HEK293 (cell line): ENCODE data around the gene ABHD5.

Experiments
- CTCF ChIA-PET: fragments of 350-600 bp; formaldehyde crosslinking; extraction: SDS; loops from one replicate; lab custom pipeline; 2021; ENCODE audit warnings: antibody characterized with exemption; lab: Yijun Ruan, JAX
- POLR2A ChIA-PET: fragments of 300-600 bp; formaldehyde crosslinking; extraction: SDS; loops from one replicate; lab custom pipeline; 2020; ENCODE audit warnings: antibody characterized with exemption, inconsistent platforms; lab: Yijun Ruan, JAX
- H3K27ac ChIP-seq: fragments of 200-500 bp; sonication (Bioruptor generic); 2 replicates; pipeline ENCODE4 v1.5.1; 2014; ENCODE audit warnings: low read depth, low read length, control low read depth, inconsistent platforms; ENCODE audit errors: extremely low read depth
- H3K36me3 ChIP-seq, 2 experiments: fragments of 200-500 bp in 1 of 2; sonication (Bioruptor generic) in 1 of 2; 1 replicate in 1 of 2; 2 replicates in 1 of 2; pipeline ENCODE4 v1.5.1; 2014 to 2017; ENCODE audit warnings: inconsistent platforms in 2 of 2, low read length in 2 of 2; ENCODE audit not compliant: control insufficient read depth in 2 of 2, insufficient read depth in 1 of 2
- H3K4me1 ChIP-seq: fragments of 200-500 bp; sonication (Bioruptor generic); 2 replicates; pipeline ENCODE4 v1.5.1; 2014; ENCODE audit warnings: mild to moderate bottlenecking, low read length, inconsistent platforms; ENCODE audit not compliant: control insufficient read depth, insufficient read depth
- H3K4me3 ChIP-seq: 2 replicates; pipeline ENCODE4 v1.5.1; 2011; ENCODE audit warnings: low read depth, mild to moderate bottlenecking, control low read depth, low read length, moderate library complexity
- H3K9me3 ChIP-seq: fragments of 200-500 bp; sonication (Bioruptor generic); 2 replicates; pipeline ENCODE4 v1.5.1; 2014; ENCODE audit warnings: low read depth, low read length, inconsistent platforms; ENCODE audit not compliant: control insufficient read depth, insufficient read depth
- INSM2 ChIP-seq: fragments of 450-650 bp; formaldehyde crosslinking; IDR thresholded peaks from 2 replicates; pipeline ENCODE4 v1.5.1; 2016; ENCODE audit warnings: missing biosample characterization, missing genetic modification characterization
- OVOL3 ChIP-seq: fragments of 450-650 bp; formaldehyde crosslinking; IDR thresholded peaks from 2 replicates; pipeline ENCODE4 v1.5.1; 2016; ENCODE audit warnings: missing biosample characterization, missing genetic modification characterization
- SALL2 ChIP-seq: fragments of 450-650 bp; formaldehyde crosslinking; IDR thresholded peaks from 2 replicates; pipeline ENCODE4 v1.5.0; 2017; ENCODE audit warnings: missing biosample characterization, mild to moderate bottlenecking, missing genetic modification characterization, borderline replicate concordance
- SCRT2 ChIP-seq: fragments of 450-650 bp; formaldehyde crosslinking; IDR thresholded peaks from 2 replicates; pipeline ENCODE4 v1.5.1; 2016; ENCODE audit warnings: missing biosample characterization, missing genetic modification characterization
- SP3 ChIP-seq: fragments of 450-650 bp; formaldehyde crosslinking; IDR thresholded peaks from 2 replicates; pipeline ENCODE4 v1.5.1; 2016; ENCODE audit warnings: missing biosample characterization, missing genetic modification characterization
- ZEB2 ChIP-seq: fragments of 450-650 bp; formaldehyde crosslinking; IDR thresholded peaks from 2 replicates; pipeline ENCODE4 v1.5.1; 2016; ENCODE audit warnings: missing biosample characterization, missing genetic modification characterization
- ZFP3 ChIP-seq: fragments of 450-650 bp; formaldehyde crosslinking; IDR thresholded peaks from 2 replicates; pipeline ENCODE4 v1.5.1; 2016; ENCODE audit warnings: low read depth, missing biosample characterization, missing genetic modification characterization
- ZFP37 ChIP-seq: fragments of 450-650 bp; formaldehyde crosslinking; IDR thresholded peaks from 2 replicates; pipeline ENCODE4 v1.5.1; 2016; ENCODE audit warnings: missing biosample characterization, missing genetic modification characterization
- ZNF155 ChIP-seq: fragments of 450-650 bp; formaldehyde crosslinking; IDR thresholded peaks from 2 replicates; pipeline ENCODE4 v1.5.1; 2016; ENCODE audit warnings: missing biosample characterization, missing genetic modification characterization
- ZNF211 ChIP-seq: fragments of 450-650 bp; formaldehyde crosslinking; IDR thresholded peaks from 2 replicates; pipeline ENCODE4 v1.5.1; 2016; ENCODE audit warnings: low read depth, missing biosample characterization, missing genetic modification characterization
- ZNF239 ChIP-seq: fragments of 450-650 bp; formaldehyde crosslinking; IDR thresholded peaks from 2 replicates; pipeline ENCODE4 v1.5.1; 2016; ENCODE audit warnings: missing biosample characterization, missing genetic modification characterization
- ZNF292 ChIP-seq: fragments of 450-650 bp; formaldehyde crosslinking; IDR thresholded peaks from 2 replicates; pipeline ENCODE4 v1.5.1; 2016; ENCODE audit warnings: low read depth, missing biosample characterization, missing genetic modification characterization, borderline replicate concordance
- ZNF335 ChIP-seq: fragments of 450-650 bp; formaldehyde crosslinking; conservative IDR thresholded peaks from 2 replicates; pipeline ENCODE4 v1.5.1; 2016; ENCODE audit warnings: missing biosample characterization, missing genetic modification characterization
- ZNF37A ChIP-seq: fragments of 450-650 bp; IDR thresholded peaks from 2 replicates; pipeline ENCODE4 v1.5.1; 2018; ENCODE audit warnings: missing biosample characterization, missing genetic modification characterization
- ZNF426 ChIP-seq: fragments of 450-650 bp; formaldehyde crosslinking; IDR thresholded peaks from 2 replicates; pipeline ENCODE4 v1.5.1; 2017; ENCODE audit warnings: missing biosample characterization, missing genetic modification characterization, mild to moderate bottlenecking, inconsistent platforms, moderate library complexity
- ZNF544 ChIP-seq: fragments of 450-650 bp; formaldehyde crosslinking; IDR thresholded peaks from 2 replicates; pipeline ENCODE4 v1.5.0; 2017; ENCODE audit warnings: missing biosample characterization, missing genetic modification characterization
- ZNF548 ChIP-seq: fragments of 450-650 bp; formaldehyde crosslinking; IDR thresholded peaks from 2 replicates; pipeline ENCODE4 v1.5.1; 2016; ENCODE audit warnings: missing biosample characterization, missing genetic modification characterization
- ZNF560 ChIP-seq: fragments of 450-650 bp; formaldehyde crosslinking; IDR thresholded peaks from 2 replicates; pipeline ENCODE4 v1.5.1; 2017; ENCODE audit warnings: missing biosample characterization, missing genetic modification characterization, borderline replicate concordance
- ZNF600 ChIP-seq: fragments of 450-650 bp; formaldehyde crosslinking; IDR thresholded peaks from 2 replicates; pipeline ENCODE4 v1.5.1; 2016; ENCODE audit warnings: missing biosample characterization, missing genetic modification characterization
- ZNF654 ChIP-seq: fragments of 450-650 bp; formaldehyde crosslinking; IDR thresholded peaks from 2 replicates; pipeline ENCODE4 v1.5.1; 2016; ENCODE audit warnings: low read depth, missing biosample characterization, missing genetic modification characterization
- ZNF670 ChIP-seq: fragments of 450-650 bp; formaldehyde crosslinking; IDR thresholded peaks from 2 replicates; pipeline ENCODE4 v1.5.1; 2016; ENCODE audit warnings: missing biosample characterization, missing genetic modification characterization, low read depth
- ZNF707 ChIP-seq: fragments of 450-650 bp; formaldehyde crosslinking; IDR thresholded peaks from 2 replicates; pipeline ENCODE4 v1.5.1; 2016; ENCODE audit warnings: missing biosample characterization, missing genetic modification characterization
- TF ChIP-seq, protein P1 (sequence below): fragments of 450-650 bp; formaldehyde crosslinking; conservative IDR thresholded peaks from 2 replicates; pipeline ENCODE4 v1.5.1; 2016; ENCODE audit warnings: low read depth, missing biosample characterization, missing genetic modification characterization
- TF ChIP-seq, protein P2 (sequence below): fragments of 450-650 bp; formaldehyde crosslinking; IDR thresholded peaks from 2 replicates; pipeline ENCODE4 v1.5.1; 2016; ENCODE audit warnings: missing biosample characterization, missing genetic modification characterization
- TF ChIP-seq, protein P3 (sequence below): fragments of 450-650 bp; formaldehyde crosslinking; IDR thresholded peaks from 2 replicates; pipeline ENCODE4 v1.5.1; 2016; ENCODE audit warnings: missing biosample characterization, missing genetic modification characterization
- TF ChIP-seq, protein P4 (sequence below): fragments of 450-650 bp; formaldehyde crosslinking; IDR thresholded peaks from 2 replicates; pipeline ENCODE4 v1.5.1; 2017; ENCODE audit warnings: missing biosample characterization, missing genetic modification characterization

The ABHD5 gene

GRCh38 chr3:43776101-43776500, 85.4 kb downstream of the ABHD5 start:
- Histone ChIP-seq H3K9me3 (no peaks in the 10 kb centered on the region), H3K4me1 (no peaks in the 10 kb centered on the region), H3K4me3 (no peak overlapping the region), H3K27ac (no peak overlapping the region), H3K36me3 (no peaks in the 10 kb centered on the region)
- TF ChIP-seq INSM2 (tag by site-specific recombination) = no peak
- TF ChIP-seq OVOL3 = no peak
- TF ChIP-seq SCRT2 (tag by site-specific recombination) = no peak
- no peak for TF ChIP-seq ZNF239 (tag by site-specific recombination)
- no peak for TF ChIP-seq ZNF426
- no peak for TF ChIP-seq ZNF707 (tag by site-specific recombination)
- no peak for TF ChIP-seq ZNF560 (tag by site-specific recombination)
- no peak for TF ChIP-seq ZNF654
- TF ChIP-seq, protein P1, sequence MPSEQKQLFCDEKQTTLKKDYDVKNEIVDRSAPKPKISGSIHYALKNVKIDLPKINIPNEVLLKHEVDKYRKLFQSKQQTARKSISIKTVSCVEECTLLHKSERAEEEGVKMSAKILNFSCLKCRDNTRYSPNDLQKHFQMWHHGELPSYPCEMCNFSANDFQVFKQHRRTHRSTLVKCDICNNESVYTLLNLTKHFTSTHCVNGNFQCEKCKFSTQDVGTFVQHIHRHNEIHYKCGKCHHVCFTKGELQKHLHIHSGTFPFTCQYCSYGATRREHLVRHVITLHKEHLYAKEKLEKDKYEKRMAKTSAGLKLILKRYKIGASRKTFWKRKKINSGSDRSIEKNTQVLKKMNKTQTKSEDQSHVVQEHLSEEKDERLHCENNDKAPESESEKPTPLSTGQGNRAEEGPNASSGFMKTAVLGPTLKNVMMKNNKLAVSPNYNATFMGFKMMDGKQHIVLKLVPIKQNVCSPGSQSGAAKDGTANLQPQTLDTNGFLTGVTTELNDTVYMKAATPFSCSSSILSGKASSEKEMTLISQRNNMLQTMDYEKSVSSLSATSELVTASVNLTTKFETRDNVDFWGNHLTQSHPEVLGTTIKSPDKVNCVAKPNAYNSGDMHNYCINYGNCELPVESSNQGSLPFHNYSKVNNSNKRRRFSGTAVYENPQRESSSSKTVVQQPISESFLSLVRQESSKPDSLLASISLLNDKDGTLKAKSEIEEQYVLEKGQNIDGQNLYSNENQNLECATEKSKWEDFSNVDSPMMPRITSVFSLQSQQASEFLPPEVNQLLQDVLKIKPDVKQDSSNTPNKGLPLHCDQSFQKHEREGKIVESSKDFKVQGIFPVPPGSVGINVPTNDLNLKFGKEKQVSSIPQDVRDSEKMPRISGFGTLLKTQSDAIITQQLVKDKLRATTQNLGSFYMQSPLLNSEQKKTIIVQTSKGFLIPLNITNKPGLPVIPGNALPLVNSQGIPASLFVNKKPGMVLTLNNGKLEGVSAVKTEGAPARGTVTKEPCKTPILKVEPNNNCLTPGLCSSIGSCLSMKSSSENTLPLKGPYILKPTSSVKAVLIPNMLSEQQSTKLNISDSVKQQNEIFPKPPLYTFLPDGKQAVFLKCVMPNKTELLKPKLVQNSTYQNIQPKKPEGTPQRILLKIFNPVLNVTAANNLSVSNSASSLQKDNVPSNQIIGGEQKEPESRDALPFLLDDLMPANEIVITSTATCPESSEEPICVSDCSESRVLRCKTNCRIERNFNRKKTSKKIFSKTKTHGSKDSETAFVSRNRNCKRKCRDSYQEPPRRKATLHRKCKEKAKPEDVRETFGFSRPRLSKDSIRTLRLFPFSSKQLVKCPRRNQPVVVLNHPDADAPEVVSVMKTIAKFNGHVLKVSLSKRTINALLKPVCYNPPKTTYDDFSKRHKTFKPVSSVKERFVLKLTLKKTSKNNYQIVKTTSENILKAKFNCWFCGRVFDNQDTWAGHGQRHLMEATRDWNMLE = no peak
- TF ChIP-seq ZNF600 (tag by site-specific recombination) = no peak
- POLR2A ChIA-PET = no interaction called here
- CTCF ChIA-PET = interaction anchor here (0.6 kb wide), 1 partner anchor 450 kb away, joined by 3 read pairs; no protein-coding TSS in a partner anchor

DNA sequence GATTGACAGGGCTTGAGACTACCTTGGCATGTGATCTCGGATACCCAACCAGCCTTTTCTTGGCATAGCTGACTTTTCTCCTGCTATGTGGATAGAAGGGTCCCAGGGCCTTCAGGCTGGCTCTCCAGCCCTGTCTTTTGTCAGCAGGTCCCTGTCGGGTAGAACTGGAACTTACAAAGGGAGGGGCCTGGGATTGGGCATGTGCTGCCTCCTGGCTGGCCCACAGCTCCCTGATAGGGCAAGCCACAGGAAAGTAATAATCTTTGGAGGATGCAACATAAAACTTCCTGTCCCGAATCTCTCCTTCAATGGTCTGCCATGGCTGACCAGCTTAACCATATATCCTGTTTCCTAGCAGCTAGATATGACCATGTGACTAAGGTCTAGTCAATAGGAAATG, 89.1 kb downstream of the ABHD5 start:
- H3K36me3 ChIP-seq = no peaks in the 10 kb centered on the region
- H3K27ac ChIP-seq = no peak overlapping the region
- CTCF ChIA-PET = no interaction called here
- H3K4me1 ChIP-seq = no peaks in the 10 kb centered on the region
- TF ChIP-seq ZNF670 (tag by site-specific recombination) (no peak), ZNF37A (no peak), ZNF548 (tag by site-specific recombination) (no peak), ZNF155 (tag by site-specific recombination) (no peak), SP3 (tag by site-specific recombination) (no peak), ZNF292 (tag by site-specific recombination) (no peak), ZNF335 (no peak), ZNF654 (no peak), ZNF211 (no peak), ZFP37 (tag by site-specific recombination) (no peak), ZNF544 (tag by site-specific recombination) (no peak), ZFP3 (no peak), ZEB2 (tag by site-specific recombination) (no peak), SALL2 (tag by site-specific recombination) (no peak)
- TF ChIP-seq, protein P2, sequence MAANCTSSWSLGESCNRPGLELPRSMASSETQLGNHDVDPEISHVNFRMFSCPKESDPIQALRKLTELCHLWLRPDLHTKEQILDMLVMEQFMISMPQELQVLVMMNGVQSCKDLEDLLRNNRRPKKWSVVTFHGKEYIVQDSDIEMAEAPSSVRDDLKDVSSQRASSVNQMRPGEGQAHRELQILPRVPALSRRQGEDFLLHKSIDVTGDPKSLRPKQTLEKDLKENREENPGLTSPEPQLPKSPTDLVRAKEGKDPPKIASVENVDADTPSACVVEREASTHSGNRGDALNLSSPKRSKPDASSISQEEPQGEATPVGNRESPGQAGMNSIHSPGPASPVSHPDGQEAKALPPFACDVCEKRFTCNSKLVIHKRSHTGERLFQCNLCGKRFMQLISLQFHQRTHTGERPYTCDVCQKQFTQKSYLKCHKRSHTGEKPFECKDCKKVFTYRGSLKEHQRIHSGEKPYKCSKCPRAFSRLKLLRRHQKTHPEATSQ (tag by site-specific recombination) = no peak
- TF ChIP-seq, protein P3, sequence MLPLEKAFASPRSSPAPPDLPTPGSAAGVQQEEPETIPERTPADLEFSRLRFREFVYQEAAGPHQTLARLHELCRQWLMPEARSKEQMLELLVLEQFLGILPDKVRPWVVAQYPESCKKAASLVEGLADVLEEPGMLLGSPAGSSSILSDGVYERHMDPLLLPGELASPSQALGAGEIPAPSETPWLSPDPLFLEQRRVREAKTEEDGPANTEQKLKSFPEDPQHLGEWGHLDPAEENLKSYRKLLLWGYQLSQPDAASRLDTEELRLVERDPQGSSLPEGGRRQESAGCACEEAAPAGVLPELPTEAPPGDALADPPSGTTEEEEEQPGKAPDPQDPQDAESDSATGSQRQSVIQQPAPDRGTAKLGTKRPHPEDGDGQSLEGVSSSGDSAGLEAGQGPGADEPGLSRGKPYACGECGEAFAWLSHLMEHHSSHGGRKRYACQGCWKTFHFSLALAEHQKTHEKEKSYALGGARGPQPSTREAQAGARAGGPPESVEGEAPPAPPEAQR (tag by site-specific recombination) = no peak
- TF ChIP-seq, protein P4, sequence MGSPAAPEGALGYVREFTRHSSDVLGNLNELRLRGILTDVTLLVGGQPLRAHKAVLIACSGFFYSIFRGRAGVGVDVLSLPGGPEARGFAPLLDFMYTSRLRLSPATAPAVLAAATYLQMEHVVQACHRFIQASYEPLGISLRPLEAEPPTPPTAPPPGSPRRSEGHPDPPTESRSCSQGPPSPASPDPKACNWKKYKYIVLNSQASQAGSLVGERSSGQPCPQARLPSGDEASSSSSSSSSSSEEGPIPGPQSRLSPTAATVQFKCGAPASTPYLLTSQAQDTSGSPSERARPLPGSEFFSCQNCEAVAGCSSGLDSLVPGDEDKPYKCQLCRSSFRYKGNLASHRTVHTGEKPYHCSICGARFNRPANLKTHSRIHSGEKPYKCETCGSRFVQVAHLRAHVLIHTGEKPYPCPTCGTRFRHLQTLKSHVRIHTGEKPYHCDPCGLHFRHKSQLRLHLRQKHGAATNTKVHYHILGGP = no peak
- TF ChIP-seq, all 188 proteins: peak for 0
- Histone ChIP-seq H3K9me3 (no peaks in the 10 kb centered on the region), H3K4me3 (no peak overlapping the region)
- POLR2A ChIA-PET = no interaction called here
